Endothelial cell of umbilical vein (primary cell): ENCODE measurements around the gene USF2.

Source experiments
- EZH2 ChIP-seq: IDR thresholded peaks from 2 replicates; pipeline ENCODE4 v1.6.1; 2012; ENCODE audit warnings: borderline replicate concordance, low read depth, mild to moderate bottlenecking, moderate library complexity, low read length, inconsistent platforms; ENCODE audit not compliant: severe bottlenecking
- POLR2A ChIP-seq: IDR thresholded peaks from 2 replicates; pipeline ENCODE4 v1.6.1; 2012; ENCODE audit warnings: low read depth, mild to moderate bottlenecking, control low read depth, low read length
- TF ChIP-seq, protein P1 (sequence below), 2 donors: IDR thresholded peaks; 1 replicate in 1 of 2; 2 replicates in 1 of 2; pipeline ENCODE4 v1.5.1; 2011; ENCODE audit warnings: low read length in 2 of 2, mild to moderate bottlenecking in 2 of 2, moderate library complexity in 2 of 2, control low read depth in 1 of 2, inconsistent platforms in 1 of 2, low read depth in 1 of 2; ENCODE audit not compliant: insufficient read depth in 1 of 2; ENCODE audit errors: extremely low read depth in 1 of 2

DNA sequence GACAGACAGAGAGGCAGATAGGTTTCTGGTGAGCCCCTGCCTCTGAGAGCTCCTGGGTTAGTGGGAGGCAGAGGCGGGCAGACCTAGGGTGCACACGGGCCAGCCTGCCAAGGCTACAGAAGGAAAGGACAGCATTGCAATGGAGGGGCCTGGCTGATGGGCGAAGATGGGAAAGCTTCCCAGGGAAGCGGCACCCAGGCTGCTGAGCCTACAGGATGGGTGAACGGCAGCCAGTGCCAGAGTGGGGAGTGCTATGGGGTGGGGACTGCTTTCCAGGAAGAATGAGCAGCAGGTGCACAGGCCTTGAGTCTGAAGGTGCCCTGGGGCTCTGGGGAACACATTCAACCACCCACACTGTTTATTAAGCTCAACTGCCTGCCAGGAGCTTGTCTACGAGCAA lies 22.5 kb downstream of the USF2 start:
- TF ChIP-seq, protein P1, sequence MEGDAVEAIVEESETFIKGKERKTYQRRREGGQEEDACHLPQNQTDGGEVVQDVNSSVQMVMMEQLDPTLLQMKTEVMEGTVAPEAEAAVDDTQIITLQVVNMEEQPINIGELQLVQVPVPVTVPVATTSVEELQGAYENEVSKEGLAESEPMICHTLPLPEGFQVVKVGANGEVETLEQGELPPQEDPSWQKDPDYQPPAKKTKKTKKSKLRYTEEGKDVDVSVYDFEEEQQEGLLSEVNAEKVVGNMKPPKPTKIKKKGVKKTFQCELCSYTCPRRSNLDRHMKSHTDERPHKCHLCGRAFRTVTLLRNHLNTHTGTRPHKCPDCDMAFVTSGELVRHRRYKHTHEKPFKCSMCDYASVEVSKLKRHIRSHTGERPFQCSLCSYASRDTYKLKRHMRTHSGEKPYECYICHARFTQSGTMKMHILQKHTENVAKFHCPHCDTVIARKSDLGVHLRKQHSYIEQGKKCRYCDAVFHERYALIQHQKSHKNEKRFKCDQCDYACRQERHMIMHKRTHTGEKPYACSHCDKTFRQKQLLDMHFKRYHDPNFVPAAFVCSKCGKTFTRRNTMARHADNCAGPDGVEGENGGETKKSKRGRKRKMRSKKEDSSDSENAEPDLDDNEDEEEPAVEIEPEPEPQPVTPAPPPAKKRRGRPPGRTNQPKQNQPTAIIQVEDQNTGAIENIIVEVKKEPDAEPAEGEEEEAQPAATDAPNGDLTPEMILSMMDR (IDR thresholded peaks at IDR 0.05; ENCODE audit: extremely low read depth in 1 of 2, insufficient read depth in 1 of 2, low read depth in 1 of 2, low read length in 2 of 2), result no peak
- TF ChIP-seq POLR2A (no peak), EZH2 (no peak)
